ENCODE data around the gene C20orf141.

DNA sequence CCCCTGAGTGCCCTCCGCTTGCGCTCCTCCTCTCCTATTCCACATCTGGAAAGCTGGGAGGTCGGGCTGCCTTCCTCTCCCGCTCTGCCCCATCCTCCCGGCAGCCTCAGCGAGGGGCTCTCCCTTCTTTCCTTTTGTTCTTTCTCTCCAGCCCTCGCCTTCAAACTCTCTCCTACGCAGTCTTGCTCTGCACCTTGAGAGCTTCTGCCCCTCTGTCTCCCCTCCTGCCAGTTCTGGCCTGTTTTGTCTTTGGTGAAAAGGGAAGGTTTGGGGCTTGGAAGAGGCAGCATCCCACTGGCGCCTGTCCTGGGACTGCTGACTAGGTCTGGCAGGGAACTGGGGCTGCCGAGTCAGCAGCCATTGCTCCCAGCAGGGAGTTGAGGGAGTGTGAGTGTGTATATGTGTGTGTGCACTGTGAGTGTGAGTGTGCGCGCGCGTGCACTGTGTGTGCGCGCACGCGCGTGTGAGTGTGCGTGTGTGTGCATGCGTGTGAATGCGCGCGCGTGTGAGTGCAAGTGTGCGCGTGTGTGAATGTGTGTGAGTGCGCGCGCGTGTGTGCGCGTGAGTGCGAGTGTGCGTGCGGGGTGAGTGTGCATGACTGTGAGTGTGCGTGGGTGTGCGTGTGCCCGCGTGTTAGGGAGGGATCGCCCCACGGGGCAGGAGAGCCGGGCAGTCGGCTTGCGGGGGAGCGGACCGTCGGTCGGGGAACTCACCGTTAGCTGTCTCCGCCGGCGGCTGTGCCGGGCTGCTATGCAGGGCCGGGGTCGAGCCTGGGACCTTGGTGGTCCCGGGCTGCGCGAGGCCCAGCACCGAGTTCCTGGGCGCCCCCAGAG is 14.9 kb upstream of the C20orf141 start:
- TF ChIP-seq, protein P1, sequence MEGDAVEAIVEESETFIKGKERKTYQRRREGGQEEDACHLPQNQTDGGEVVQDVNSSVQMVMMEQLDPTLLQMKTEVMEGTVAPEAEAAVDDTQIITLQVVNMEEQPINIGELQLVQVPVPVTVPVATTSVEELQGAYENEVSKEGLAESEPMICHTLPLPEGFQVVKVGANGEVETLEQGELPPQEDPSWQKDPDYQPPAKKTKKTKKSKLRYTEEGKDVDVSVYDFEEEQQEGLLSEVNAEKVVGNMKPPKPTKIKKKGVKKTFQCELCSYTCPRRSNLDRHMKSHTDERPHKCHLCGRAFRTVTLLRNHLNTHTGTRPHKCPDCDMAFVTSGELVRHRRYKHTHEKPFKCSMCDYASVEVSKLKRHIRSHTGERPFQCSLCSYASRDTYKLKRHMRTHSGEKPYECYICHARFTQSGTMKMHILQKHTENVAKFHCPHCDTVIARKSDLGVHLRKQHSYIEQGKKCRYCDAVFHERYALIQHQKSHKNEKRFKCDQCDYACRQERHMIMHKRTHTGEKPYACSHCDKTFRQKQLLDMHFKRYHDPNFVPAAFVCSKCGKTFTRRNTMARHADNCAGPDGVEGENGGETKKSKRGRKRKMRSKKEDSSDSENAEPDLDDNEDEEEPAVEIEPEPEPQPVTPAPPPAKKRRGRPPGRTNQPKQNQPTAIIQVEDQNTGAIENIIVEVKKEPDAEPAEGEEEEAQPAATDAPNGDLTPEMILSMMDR (IDR thresholded peaks at IDR 0.05; ENCODE audit: low read length): no peak
- TF ChIP-seq EZH2 (IDR thresholded peaks at IDR 0.05; ENCODE audit: borderline replicate concordance, low read length): no peak
